Keratinocyte (primary cell): ENCODE data around the gene ELFN2.
A peak's percentile ranks its signal among the peaks of the same experiment; 100 is the strongest.

Experiments
- EZH2 ChIP-seq: IDR thresholded peaks from one replicate; pipeline ENCODE4 v1.6.1; 2012; ENCODE audit warnings: inconsistent platforms, mild to moderate bottlenecking, low read length, moderate library complexity
- TF ChIP-seq, protein P1 (sequence below), 3 experiments: IDR thresholded peaks in 1 of 3; conservative IDR thresholded peaks in 1 of 3; optimal IDR thresholded peaks in 1 of 3; 2 replicates in 2 of 3; 3 replicates in 1 of 3; pipeline versions ENCODE3 to v1.5.1; 2011; ENCODE audit warnings: low read length in 3 of 3, mild to moderate bottlenecking in 3 of 3, moderate library complexity in 2 of 3, control low read depth in 1 of 3, inconsistent platforms in 1 of 3; ENCODE audit not compliant: insufficient read depth in 2 of 3; ENCODE audit errors: extremely low read depth in 1 of 3

DNA sequence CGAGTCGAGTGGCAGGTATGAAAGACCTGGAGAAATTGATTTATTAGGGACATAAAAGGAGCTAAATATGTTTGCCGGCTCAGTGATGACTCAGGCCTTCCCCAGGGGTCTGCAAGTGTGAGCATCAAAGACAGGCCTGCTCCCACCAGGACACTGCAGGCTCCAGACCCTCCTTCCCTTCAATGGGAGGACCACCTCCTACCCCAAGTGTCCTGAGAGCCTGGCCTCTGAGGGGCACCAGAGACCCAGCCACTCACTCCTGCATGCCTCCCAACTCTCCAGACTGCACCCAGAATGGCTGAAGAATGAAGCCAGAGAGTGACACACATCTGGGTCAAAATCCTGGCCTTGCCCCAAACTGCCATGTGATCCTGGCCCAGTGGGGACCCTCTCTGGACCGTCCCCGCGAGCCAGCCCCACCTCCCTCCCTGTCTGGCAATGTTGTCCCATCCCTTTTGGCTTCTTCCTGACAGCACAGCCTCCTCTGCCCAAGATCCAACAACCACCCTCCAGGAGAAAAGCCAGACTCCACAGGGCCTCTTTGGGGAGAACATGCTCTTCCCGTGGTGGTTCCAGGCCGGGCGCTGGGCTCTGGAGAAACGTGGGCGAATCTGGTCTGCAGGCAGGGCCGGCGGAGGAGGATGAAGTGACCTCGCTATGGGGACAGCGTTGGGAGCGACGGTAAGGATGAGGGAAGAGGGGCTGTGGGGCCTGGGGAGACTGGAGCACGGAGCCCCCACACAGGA, 108.7 kb downstream of the ELFN2 start:
- TF ChIP-seq, protein P1, sequence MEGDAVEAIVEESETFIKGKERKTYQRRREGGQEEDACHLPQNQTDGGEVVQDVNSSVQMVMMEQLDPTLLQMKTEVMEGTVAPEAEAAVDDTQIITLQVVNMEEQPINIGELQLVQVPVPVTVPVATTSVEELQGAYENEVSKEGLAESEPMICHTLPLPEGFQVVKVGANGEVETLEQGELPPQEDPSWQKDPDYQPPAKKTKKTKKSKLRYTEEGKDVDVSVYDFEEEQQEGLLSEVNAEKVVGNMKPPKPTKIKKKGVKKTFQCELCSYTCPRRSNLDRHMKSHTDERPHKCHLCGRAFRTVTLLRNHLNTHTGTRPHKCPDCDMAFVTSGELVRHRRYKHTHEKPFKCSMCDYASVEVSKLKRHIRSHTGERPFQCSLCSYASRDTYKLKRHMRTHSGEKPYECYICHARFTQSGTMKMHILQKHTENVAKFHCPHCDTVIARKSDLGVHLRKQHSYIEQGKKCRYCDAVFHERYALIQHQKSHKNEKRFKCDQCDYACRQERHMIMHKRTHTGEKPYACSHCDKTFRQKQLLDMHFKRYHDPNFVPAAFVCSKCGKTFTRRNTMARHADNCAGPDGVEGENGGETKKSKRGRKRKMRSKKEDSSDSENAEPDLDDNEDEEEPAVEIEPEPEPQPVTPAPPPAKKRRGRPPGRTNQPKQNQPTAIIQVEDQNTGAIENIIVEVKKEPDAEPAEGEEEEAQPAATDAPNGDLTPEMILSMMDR (optimal IDR thresholded peaks at IDR 0.05 in 1 of 3, IDR thresholded peaks at IDR 0.05 in 1 of 3, conservative IDR thresholded peaks at IDR 0.05 in 1 of 3; ENCODE audit: extremely low read depth in 1 of 3, insufficient read depth in 2 of 3, low read length in 3 of 3): peak in 2 of 3 experiments; percentile 9 to 48
- TF ChIP-seq EZH2: no peak
